SH-SY5Y (cell line): Measurements from ENCODE around the gene GALNT12.

Experiments
- GATA2 ChIP-seq: IDR thresholded peaks from 2 replicates; pipeline ENCODE4 v1.6.1; 2011; ENCODE audit warnings: mild to moderate bottlenecking, low read depth, low read length
- GATA3 ChIP-seq: IDR thresholded peaks from 2 replicates; pipeline ENCODE4 v1.6.1; 2011; ENCODE audit warnings: low read depth, mild to moderate bottlenecking, low read length, moderate library complexity

GRCh38 chr9:98833090-98833956 is 25.9 kb downstream of the GALNT12 start:
- TF ChIP-seq GATA2 = no peak
- no peak for TF ChIP-seq GATA3
